Hepatocyte (in vitro differentiated cells): ENCODE results near the gene SIL1. TPM values are rescaled to one million over a fixed set of nuclear protein-coding genes. Genes with fewer than 3 reads are reported as not detected.
"Not testable (repeated sequence)": the region's sequence is repeated elsewhere in the genome, so short reads cannot be mapped to it uniquely, and the experiment has no call there.

Source experiments
- DNase-seq: peaks from one replicate; pipeline ENCODE4 v3.0.0-alpha.2; 2016; ENCODE audit warnings: low spot score
- H2AFZ ChIP-seq: fragments of 200-600 bp; sonication (generic); 2 replicates; pipeline ENCODE4 v1.6.0; 2016; ENCODE audit warnings: antibody characterized with exemption, mild to moderate bottlenecking
- H3K27ac ChIP-seq: fragments of 200-600 bp; sonication (generic); 2 replicates; pipeline ENCODE4 v1.5.1; 2016; ENCODE audit warnings: mild to moderate bottlenecking
- H3K27me3 ChIP-seq: fragments of 200-600 bp; sonication (generic); 2 replicates; pipeline ENCODE4 v1.6.1; 2016
- H3K36me3 ChIP-seq: fragments of 200-600 bp; sonication (generic); replicated peaks from 2 replicates; pipeline ENCODE4 v1.5.1; 2016; ENCODE audit warnings: low read depth; ENCODE audit not compliant: insufficient read depth
- H3K4me1 ChIP-seq: fragments of 200-600 bp; sonication (generic); 2 replicates; pipeline ENCODE4 v1.5.1; 2016; ENCODE audit warnings: mild to moderate bottlenecking, moderate library complexity; ENCODE audit not compliant: insufficient read depth
- H3K4me2 ChIP-seq: fragments of 200-600 bp; sonication (generic); 2 replicates; pipeline ENCODE4 v1.6.0; 2016
- H3K4me3 ChIP-seq: fragments of 200-600 bp; sonication (generic); 2 replicates; pipeline ENCODE4 v1.5.1; 2016; ENCODE audit warnings: mild to moderate bottlenecking
- H3K79me2 ChIP-seq: fragments of 200-600 bp; sonication (generic); 2 replicates; pipeline ENCODE4 v1.6.0; 2017; ENCODE audit warnings: mild to moderate bottlenecking
- H3K9me2 ChIP-seq: fragments of 200-600 bp; sonication (generic); replicated peaks from 2 replicates; pipeline ENCODE4 v1.6.0; 2017; ENCODE audit warnings: mild to moderate bottlenecking; ENCODE audit not compliant: insufficient read depth
- H3K9me3 ChIP-seq: fragments of 200-600 bp; sonication (generic); 2 replicates; pipeline ENCODE4 v1.5.1; 2016; ENCODE audit warnings: low read depth, mild to moderate bottlenecking
- H4K20me1 ChIP-seq: fragments of 200-600 bp; sonication (generic); 2 replicates; pipeline ENCODE4 v1.6.0; 2016; ENCODE audit warnings: mild to moderate bottlenecking; ENCODE audit not compliant: insufficient read depth, poor library complexity, severe bottlenecking
- EZH2 ChIP-seq: fragments of 200-600 bp; sonication (generic); IDR thresholded peaks from 2 replicates; pipeline ENCODE4 v1.6.1; 2016; ENCODE audit warnings: antibody characterized with exemption, mild to moderate bottlenecking, borderline replicate concordance
- EZH2phosphoT487 ChIP-seq: fragments of 200-600 bp; sonication (generic); IDR thresholded peaks from one replicate; pipeline ENCODE4 v1.6.1; 2018; ENCODE audit warnings: antibody characterized with exemption, mild to moderate bottlenecking, low read depth, moderate library complexity; ENCODE audit not compliant: unreplicated experiment, severe bottlenecking
- whole genome bisulfite sequencing: methylation state at CpG from one replicate; pipeline ENCODE4 v1.1.6; 2016; ENCODE audit warnings: low lambda C conversion rate; ENCODE audit errors: missing lambda C conversion rate; 5-methylcytosine and 5-hydroxymethylcytosine counted together
- polyA plus RNA-seq: library from polyadenylated mRNA; unstranded; fragments of >200 nt; fragmentation: Nextera tagmentation; extraction: Ambion mirVana; gene quantifications from 2 replicates; pipeline ENCODE4 v1.2.1, GENCODE V29; 2016
- total RNA-seq: library from RNA; depleted of rRNA; stranded (reverse); fragments of >200 nt; gene quantifications from 2 replicates; pipeline ENCODE4 v1.2.3, GENCODE V29; 2014
- TF ChIP-seq, protein P1 (sequence below): fragments of 200-600 bp; sonication (generic); IDR thresholded peaks from 2 replicates; pipeline ENCODE4 v1.5.1; 2016; ENCODE audit warnings: antibody characterized with exemption, mild to moderate bottlenecking; ENCODE audit not compliant: poor library complexity

SIL1 gene
- total and polyA plus RNA-seq, 2 experiments from 2014 or later, result 82.0 to 176 TPM

DNA sequence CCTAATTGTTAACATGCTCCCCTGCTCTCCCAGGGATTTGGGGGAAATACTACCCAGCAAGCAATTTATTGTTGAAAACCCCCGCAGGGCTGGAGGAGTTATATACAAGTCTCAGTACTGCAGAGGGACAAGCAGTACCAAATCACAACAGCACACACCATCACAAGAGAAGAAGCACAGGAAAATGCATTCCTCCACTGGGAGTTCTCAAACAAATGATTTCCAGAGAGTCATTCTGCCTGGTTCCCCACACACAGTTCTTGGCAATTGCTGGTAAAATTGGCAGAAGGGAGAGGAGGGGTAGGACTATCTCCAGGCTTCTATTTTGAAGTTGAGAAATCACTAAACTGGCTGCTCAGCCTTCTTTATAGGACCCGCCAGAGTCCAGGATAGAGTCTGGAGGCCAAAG lies 16.8 kb downstream of the SIL1 start:
- no peak for DNase-seq
- H3K27me3 ChIP-seq, result no peaks in the 10 kb centered on the region
- 54% methylated on average over 2 of the region's 2 CpGs for WGBS
- peaks cover 61% of the 10 kb centered on the region for H3K4me1 ChIP-seq
- no peaks in the 10 kb centered on the region for H3K36me3 ChIP-seq
- H3K79me2 ChIP-seq, result peaks cover 68% of the 10 kb centered on the region
- no peak overlapping the region for H3K4me3 ChIP-seq
- TF ChIP-seq, protein P1, sequence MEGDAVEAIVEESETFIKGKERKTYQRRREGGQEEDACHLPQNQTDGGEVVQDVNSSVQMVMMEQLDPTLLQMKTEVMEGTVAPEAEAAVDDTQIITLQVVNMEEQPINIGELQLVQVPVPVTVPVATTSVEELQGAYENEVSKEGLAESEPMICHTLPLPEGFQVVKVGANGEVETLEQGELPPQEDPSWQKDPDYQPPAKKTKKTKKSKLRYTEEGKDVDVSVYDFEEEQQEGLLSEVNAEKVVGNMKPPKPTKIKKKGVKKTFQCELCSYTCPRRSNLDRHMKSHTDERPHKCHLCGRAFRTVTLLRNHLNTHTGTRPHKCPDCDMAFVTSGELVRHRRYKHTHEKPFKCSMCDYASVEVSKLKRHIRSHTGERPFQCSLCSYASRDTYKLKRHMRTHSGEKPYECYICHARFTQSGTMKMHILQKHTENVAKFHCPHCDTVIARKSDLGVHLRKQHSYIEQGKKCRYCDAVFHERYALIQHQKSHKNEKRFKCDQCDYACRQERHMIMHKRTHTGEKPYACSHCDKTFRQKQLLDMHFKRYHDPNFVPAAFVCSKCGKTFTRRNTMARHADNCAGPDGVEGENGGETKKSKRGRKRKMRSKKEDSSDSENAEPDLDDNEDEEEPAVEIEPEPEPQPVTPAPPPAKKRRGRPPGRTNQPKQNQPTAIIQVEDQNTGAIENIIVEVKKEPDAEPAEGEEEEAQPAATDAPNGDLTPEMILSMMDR, result no peak
- TF ChIP-seq EZH2 (no peak), EZH2phosphoT487 (no peak)
- peak overlapping the region; percentile 27 for H3K27ac ChIP-seq
- H4K20me1 ChIP-seq, result no peaks in the 10 kb centered on the region
- H3K4me2 ChIP-seq, result peak overlapping the region; percentile 25
- H3K9me2 ChIP-seq, result no peaks in the 10 kb centered on the region
- no peak overlapping the region for H2AFZ ChIP-seq
- H3K9me3 ChIP-seq, result no peaks in the 10 kb centered on the region

DNA sequence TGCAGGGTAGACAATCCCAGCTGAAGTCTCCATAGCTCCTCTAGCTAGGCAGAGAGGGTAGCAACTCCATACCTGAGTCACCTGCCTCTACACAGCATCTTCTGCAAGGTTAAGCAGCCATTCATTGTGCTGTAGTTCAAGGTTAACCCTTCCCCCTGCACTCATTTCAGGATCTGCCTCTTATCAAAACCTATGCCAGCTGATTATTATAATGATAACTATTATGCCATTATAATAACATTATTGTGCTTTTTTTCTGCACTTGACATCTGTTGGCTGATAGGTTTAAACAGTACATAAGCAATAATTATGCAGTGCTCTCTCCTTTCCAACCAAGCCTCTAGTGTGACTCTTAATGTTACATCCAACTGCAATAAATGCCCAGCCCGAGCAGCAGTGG lies 17.3 kb downstream of the SIL1 start:
- no peak overlapping the region for H2AFZ ChIP-seq
- H3K27me3 ChIP-seq, result no peaks in the 10 kb centered on the region
- no peaks in the 10 kb centered on the region for H4K20me1 ChIP-seq
- no peak overlapping the region for H3K4me2 ChIP-seq
- WGBS, result 62% methylated on average over 1 of the region's 1 CpG
- no peak overlapping the region for H3K4me3 ChIP-seq
- DNase-seq, result no peak
- H3K27ac ChIP-seq, result peak overlapping the region; percentile 27
- H3K4me1 ChIP-seq, result peaks cover 57% of the 10 kb centered on the region
- no peaks in the 10 kb centered on the region for H3K36me3 ChIP-seq
- H3K9me2 ChIP-seq, result no peaks in the 10 kb centered on the region
- TF ChIP-seq EZH2phosphoT487 (no peak), EZH2 (no peak)
- TF ChIP-seq, protein P1, result no peak
- peaks cover 68% of the 10 kb centered on the region for H3K79me2 ChIP-seq
- no peaks in the 10 kb centered on the region for H3K9me3 ChIP-seq

DNA sequence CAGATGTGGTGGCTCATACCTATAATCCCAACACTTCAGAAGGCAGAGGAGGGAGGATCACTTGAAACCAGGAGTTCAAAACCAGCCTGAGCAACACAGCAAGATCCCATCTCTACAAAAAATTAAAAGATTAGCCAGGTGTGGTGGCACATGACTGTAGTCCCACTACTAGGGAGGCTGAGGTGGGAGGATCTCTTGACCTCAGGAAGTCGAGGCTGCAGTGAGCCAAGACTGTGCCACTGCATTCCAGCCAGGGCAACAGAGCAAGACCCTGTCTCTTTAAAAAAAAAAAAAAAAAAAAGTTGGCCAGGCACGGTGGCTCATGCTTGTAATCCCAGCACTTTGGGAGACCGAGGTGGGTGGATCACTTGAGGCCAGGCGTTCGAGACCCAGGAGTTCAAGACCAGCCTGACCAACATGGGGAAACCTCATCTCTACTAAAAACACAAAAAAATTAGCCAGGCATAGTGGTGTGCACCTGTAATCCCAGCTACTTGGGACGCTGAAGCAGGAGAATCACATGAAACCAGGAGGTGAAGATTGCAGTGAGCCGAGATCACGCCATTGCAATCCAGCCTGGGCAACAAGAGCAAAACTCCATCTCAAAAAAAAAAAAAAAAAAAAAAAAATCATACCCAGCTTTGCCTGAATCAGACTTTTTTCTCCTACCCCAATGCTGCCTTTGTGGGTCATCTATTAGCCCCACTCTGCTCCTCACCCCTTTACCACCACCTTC lies 18.2 kb downstream of the SIL1 start:
- H3K79me2 ChIP-seq, result peaks cover 74% of the 10 kb centered on the region
- H4K20me1 ChIP-seq, result not testable (repeated sequence)

DNA sequence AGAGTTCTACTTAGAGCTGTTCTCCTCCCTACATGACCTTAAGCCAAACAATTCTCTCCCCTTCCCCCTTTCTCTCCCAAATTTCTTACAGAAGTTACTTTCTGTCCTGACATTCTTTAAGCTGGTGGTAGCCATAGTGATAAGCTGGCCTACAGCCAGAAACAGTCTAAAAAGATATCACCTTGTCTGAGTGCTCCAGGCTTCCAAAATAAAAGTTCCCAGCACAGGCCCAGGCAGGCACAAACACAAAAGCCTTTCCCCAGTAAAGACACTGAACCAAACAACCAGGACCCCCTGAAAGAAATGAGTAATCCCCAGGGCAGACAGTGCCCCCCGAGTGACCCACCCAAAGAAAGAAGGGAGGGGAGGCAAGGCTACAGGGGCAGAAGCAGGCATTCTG lies 19.2 kb downstream of the SIL1 start:
- Histone ChIP-seq H3K27me3 (no peaks in the 10 kb centered on the region), H3K27ac (peak overlapping the region; percentile 77), H3K9me2 (no peaks in the 10 kb centered on the region), H3K4me1 (peaks cover 50% of the 10 kb centered on the region), H3K79me2 (peaks cover 80% of the 10 kb centered on the region), H3K9me3 (no peaks in the 10 kb centered on the region), H3K36me3 (no peaks in the 10 kb centered on the region), H3K4me2 (peak overlapping the region; percentile 31), H3K4me3 (no peak overlapping the region), H2AFZ (no peak overlapping the region), H4K20me1 (no peaks in the 10 kb centered on the region)
- 6% methylated on average over 1 of the region's 1 CpG for whole genome bisulfite sequencing
- TF ChIP-seq EZH2 (no peak), EZH2phosphoT487 (no peak)
- TF ChIP-seq, protein P1, result no peak
- DNase-seq, result peak; percentile 38

More for the DNA sequence above, 18.2 kb downstream of the SIL1 start:
- not testable (repeated sequence) for DNase-seq, H3K27me3 ChIP-seq, H3K9me2 ChIP-seq, H3K4me2 ChIP-seq, H2AFZ ChIP-seq, H3K36me3 ChIP-seq, H3K4me3 ChIP-seq, H3K9me3 ChIP-seq
- Histone ChIP-seq H3K27ac (peak overlapping the region; percentile 77), H3K4me1 (peaks cover 54% of the 10 kb centered on the region)
- WGBS, result 76% methylated on average over 8 of the region's 8 CpGs
